Fibroblast of skin of scalp (primary cell): ENCODE results near the gene ACTL7B. TPM values are rescaled to one million over a fixed set of nuclear protein-coding genes. Genes with fewer than 3 reads are reported as not detected.
A peak's percentile ranks its signal among the peaks of the same experiment; 100 is the strongest.
"Not testable (repeated sequence)": the region's sequence is repeated elsewhere in the genome, so short reads cannot be mapped to it uniquely, and the experiment has no call there.

Experiments used
- DNase-seq: peaks from one replicate; pipeline ENCODE4 v3.0.0-alpha.2; 2013
- polyA plus RNA-seq, 2 experiments: library from polyadenylated mRNA; unstranded; fragments of 120-200 nt; gene quantifications; one replicate each; pipeline ENCODE4 v1.2.1, GENCODE V29; 2013; ENCODE audit not compliant: insufficient read length in 2 of 2

The ACTL7B gene, protein sequence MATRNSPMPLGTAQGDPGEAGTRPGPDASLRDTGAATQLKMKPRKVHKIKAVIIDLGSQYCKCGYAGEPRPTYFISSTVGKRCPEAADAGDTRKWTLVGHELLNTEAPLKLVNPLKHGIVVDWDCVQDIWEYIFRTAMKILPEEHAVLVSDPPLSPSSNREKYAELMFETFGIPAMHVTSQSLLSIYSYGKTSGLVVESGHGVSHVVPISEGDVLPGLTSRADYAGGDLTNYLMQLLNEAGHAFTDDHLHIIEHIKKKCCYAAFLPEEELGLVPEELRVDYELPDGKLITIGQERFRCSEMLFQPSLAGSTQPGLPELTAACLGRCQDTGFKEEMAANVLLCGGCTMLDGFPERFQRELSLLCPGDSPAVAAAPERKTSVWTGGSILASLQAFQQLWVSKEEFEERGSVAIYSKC
- polyA plus RNA-seq (2013, experiment 1 of 2; ENCODE audit: insufficient read length), result not detected
- polyA plus RNA-seq (2013, experiment 2 of 2; ENCODE audit: insufficient read length), result not detected

GRCh38 chr9:108855888-108856287, at the start of gene ACTL7B:
ACTL7B (minus strand) TSS chr9:108855986; CDS start chr9:108855930, 56 bp downstream.
- no peak for DNase-seq

DNA sequence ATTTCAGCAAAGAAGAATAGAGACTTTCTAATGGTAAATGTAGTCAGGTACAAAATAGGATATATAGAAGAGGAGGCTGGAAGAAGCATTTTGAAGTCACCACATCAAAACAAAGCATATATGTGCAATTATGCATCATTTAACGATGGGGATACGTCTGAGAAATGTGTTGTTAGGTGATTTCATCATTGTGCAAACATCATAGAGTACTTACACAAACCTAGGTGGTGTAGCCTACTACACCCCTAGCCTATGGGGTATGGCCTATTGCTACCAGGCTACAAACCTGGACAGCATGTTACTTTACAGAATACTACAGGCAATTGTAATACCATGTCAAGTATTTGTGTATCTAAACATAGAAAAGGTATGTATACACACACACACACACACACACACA, 49.7 kb upstream of the ACTL7B start:
- DNase-seq, result no peak

DNA sequence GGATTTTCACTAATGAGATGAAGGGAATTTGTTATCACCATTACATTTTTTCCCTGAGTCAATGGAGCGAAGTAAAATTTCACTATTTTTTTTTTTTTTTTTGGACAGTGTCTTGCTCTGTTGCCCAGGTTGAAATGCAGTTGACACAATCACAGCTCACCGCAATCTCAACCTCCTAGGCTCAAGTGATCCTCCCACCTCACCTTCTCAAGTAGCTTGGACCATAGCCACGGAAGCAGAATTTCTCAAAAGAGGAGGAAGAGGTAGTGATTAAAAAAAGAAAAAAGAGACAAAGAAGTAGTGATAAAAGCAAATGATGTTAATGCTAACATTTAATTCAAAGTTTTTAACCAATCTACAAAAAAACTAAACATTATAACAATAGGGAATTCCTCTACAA, 48.4 kb upstream of the ACTL7B start:
- no peak for DNase-seq

DNA sequence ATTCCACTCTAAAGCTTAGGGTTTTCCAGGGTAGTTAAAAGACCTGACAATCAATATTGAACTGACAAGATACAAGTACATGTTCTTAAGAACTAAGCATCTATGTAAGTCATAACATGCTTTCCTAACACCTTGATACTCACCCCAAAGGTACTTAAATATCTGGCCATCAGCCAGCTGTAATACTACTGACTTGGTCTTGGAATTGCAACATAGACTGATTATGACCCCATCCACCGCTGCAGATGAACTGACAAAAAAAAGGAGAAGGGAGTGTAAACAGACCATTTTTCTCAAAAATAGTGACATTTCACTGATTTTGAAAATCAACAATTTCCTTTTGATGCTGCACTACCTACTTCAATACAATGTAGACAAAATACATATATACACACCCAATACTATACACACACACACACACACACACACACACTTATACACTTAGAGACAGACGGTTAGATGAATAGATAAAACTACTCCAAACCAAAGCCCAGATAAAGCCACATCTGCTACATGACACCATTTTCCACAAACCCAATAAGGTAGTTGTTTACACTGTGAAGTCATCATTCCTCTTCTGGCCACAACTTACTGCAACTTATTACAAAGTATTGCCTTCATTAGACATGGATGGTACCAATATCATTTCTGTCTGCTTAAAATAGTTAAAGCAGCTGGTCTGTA, 47.8 kb upstream of the ACTL7B start:
- no peak for DNase-seq

DNA sequence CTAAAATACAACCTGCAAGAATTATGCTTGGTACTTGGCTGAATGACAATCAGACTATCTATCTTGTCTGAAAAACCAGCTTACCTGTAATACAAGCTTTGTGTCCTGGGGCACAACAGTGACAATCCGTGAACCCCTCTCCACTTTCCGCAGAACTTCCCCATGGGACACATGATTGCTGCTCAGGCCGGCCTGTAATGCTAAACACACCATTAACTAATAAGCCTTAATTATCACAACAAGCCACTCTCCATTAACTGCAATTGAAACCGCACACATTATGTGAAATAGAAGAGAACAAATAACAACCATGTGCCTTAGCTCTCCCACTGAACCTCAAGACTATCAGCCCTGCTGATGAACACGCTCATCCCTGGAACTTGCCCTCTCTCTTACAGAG, 44.4 kb upstream of the ACTL7B start:
- no peak for DNase-seq

DNA sequence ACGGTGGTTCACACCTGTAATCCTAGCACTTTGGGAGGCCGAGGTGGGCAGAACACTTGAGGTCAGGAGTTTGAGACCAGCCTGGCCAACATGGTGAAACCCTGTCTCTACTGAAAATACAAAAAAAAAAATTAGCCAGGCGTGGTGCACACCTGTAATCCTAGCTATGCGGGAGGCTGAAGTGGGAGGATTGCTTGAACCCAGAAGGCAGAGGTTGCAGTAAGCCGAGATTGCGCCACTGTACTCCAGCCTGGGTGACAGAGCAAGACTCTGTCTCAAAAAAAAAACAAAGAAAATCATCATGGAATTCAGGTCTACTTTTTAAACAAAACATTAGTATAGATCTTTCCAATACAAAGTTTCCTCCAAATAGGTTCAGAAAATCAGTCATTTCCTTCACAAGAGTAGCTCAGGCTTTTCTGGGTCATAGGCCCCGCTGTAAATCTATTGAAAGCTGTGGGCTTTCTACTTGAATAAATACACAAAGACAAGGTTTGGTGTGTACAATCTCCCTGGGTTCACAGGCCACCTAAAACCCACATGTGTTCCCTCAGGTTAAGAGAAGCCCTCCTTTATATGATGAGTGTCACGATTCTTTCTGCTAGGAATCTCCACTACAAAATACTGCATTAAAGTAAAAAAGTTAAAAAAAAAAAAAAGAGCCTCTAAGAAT, 43.4 kb upstream of the ACTL7B start:
- DNase-seq, result not testable (repeated sequence)

- no peak for DNase-seq
Measured at GRCh38 chr9:108897324-108898096, 41.7 kb upstream of the ACTL7B start.

- DNase-seq, result no peak
Measured at GRCh38 chr9:108894225-108894997, 38.6 kb upstream of the ACTL7B start.

- peak; percentile 28 for DNase-seq
Measured at GRCh38 chr9:108889649-108890067, 33.9 kb upstream of the ACTL7B start.

- not testable (repeated sequence) for DNase-seq
Measured at GRCh38 chr9:108886594-108887271, 30.9 kb upstream of the ACTL7B start.

GRCh38 chr9:108885643-108886348, 30.0 kb upstream of the ACTL7B start:
- peak; percentile 65 for DNase-seq

- DNase-seq, result no peak
Measured at GRCh38 chr9:108884701-108885100, 28.9 kb upstream of the ACTL7B start.

- no peak for DNase-seq
Measured at GRCh38 chr9:108883085-108883484, 27.3 kb upstream of the ACTL7B start.

GRCh38 chr9:108882052-108882888, 26.5 kb upstream of the ACTL7B start:
- DNase-seq, result no peak

DNA sequence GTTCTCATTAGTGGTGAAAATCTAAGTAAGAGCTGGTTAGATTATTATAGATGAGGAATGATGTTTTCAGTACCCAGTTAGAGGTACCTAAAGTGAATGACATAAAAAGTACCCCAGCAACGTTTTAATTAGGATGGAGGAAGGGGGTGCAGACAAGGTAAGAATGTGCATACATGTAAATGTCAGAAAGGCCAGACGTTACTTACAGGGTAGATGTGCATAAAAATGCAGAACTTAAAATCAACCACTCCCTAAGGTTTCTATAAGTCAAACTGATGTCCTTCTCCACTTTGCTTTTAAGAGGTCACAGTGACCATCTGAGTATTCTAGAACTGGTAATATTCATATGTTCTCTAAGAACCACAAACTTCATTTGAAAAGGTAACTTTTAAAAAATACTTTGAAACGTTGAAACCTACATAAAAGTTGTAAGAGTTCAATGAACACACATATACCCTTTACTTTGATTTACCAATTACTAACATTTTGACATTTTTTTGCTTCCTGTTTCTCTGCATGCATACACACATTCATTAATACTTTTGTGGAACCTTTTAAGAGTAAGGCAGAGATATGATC, 25.0 kb upstream of the ACTL7B start:
- DNase-seq, result no peak

- DNase-seq, result no peak
Measured at GRCh38 chr9:108877524-108877923, 21.7 kb upstream of the ACTL7B start.

- DNase-seq, result no peak
Measured at GRCh38 chr9:108876425-108876824, 20.6 kb upstream of the ACTL7B start.

GRCh38 chr9:108874058-108874788, 18.4 kb upstream of the ACTL7B start:
- no peak for DNase-seq
